ENCODE data around the gene ZNF385D. TPM values are rescaled to one million over a fixed set of nuclear protein-coding genes. Genes with fewer than 3 reads are reported as not detected.

Gene ZNF385D
- polyA plus RNA-seq, 1 donor (not counting 4 experiments of a cell fraction or from before 2014, with no cell fraction given), result 0.46 TPM

DNA sequence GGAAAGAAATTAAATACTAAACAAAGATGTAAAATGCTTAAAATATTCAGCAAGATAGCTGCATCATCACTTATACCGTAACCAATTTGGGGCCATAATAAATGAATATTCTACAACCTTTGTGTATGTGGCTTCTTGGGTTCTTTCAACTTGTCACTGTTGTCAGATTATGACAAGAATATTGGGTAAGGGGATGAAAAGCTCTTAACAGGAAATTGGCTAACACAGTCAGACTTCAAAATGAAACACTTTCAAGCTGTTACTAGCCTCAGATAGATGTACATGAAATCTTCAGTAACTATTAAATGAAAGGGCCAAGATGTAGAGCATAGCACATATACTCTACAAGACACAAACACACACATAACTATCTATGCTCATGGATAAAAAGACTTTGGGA is 38.7 kb upstream of the ZNF385D start:
- Histone ChIP-seq H3K9me3 (ENCODE audit: control insufficient read depth, low read depth, low read length) (no peaks in the 10 kb centered on the region), H2AFZ (ENCODE audit: control insufficient read depth, low read length) (no peak overlapping the region), H3K4me1 (ENCODE audit: control insufficient read depth, extremely low read depth, insufficient read depth, low read length) (no peaks in the 10 kb centered on the region), H3K27me3 (ENCODE audit: control insufficient read depth, extremely low read depth, insufficient read depth, low read length) (no peaks in the 10 kb centered on the region), H4K20me1 (ENCODE audit: control insufficient read depth, extremely low read depth, insufficient read depth, low read length) (no peaks in the 10 kb centered on the region), H3K36me3 (ENCODE audit: control insufficient read depth in 2 of 2, extremely low read depth in 1 of 2, insufficient read depth in 2 of 2, low read length in 2 of 2) (no peaks in the 10 kb centered on the region), H3K4me3 (ENCODE audit: control insufficient read depth in 2 of 3, extremely low read depth in 1 of 3, insufficient read depth in 2 of 3, low read depth in 1 of 3, low read length in 3 of 3) (no peak overlapping the region), H3K79me2 (ENCODE audit: control insufficient read depth, insufficient read depth, low read length) (no peaks in the 10 kb centered on the region), H3K9me1 (ENCODE audit: control insufficient read depth, extremely low read depth, insufficient read depth, low read length) (no peaks in the 10 kb centered on the region), H3K4me2 (ENCODE audit: control insufficient read depth, extremely low read depth, insufficient read depth, low read depth, low read length) (no peak overlapping the region), H3K27ac (ENCODE audit: control insufficient read depth, insufficient read depth, low read length) (no peak overlapping the region), H3K9ac (ENCODE audit: control insufficient read depth, extremely low read depth, insufficient read depth, low read length) (no peak overlapping the region)
- TF ChIP-seq, protein P1, sequence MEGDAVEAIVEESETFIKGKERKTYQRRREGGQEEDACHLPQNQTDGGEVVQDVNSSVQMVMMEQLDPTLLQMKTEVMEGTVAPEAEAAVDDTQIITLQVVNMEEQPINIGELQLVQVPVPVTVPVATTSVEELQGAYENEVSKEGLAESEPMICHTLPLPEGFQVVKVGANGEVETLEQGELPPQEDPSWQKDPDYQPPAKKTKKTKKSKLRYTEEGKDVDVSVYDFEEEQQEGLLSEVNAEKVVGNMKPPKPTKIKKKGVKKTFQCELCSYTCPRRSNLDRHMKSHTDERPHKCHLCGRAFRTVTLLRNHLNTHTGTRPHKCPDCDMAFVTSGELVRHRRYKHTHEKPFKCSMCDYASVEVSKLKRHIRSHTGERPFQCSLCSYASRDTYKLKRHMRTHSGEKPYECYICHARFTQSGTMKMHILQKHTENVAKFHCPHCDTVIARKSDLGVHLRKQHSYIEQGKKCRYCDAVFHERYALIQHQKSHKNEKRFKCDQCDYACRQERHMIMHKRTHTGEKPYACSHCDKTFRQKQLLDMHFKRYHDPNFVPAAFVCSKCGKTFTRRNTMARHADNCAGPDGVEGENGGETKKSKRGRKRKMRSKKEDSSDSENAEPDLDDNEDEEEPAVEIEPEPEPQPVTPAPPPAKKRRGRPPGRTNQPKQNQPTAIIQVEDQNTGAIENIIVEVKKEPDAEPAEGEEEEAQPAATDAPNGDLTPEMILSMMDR (optimal IDR thresholded peaks at IDR 0.05 in 1 of 3, IDR thresholded peaks at IDR 0.05 in 1 of 3, conservative IDR thresholded peaks at IDR 0.05 in 1 of 3; ENCODE audit: extremely low read depth in 1 of 3, insufficient read depth in 2 of 3, low read length in 3 of 3), result no peak
- TF ChIP-seq EZH2 (IDR thresholded peaks at IDR 0.05; ENCODE audit: low read length), result no peak
- dilution Hi-C loops (cut with MboI; ENCODE audit: extremely low pct_ligation_motif_present, low sequenced_read_pairs), result no loop called here
- no peak for FAIRE-seq
- no peak for DNase-seq (ENCODE audit: low read depth, low spot score)

DNA sequence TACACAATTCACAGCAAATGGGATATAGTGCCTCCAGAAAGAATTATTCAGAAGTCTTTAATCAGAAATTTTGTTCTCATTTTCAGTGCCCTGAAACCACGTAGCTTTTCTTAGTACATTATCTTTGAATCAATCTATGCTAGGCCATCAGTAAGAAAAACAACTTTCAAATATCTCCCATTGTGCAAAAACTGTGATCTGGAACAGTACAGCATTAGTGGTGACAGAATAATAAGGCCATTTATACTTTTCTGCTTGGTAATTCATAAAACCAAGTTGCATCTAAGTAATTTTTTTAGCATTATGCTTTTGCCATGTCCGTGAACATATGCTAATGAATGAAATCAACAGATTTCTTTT is 35.4 kb upstream of the ZNF385D start:
- Histone ChIP-seq H4K20me1 (ENCODE audit: control insufficient read depth, extremely low read depth, insufficient read depth, low read length) (no peaks in the 10 kb centered on the region), H3K9me3 (ENCODE audit: control insufficient read depth, low read depth, low read length) (no peaks in the 10 kb centered on the region), H2AFZ (ENCODE audit: control insufficient read depth, low read length) (no peak overlapping the region), H3K4me1 (ENCODE audit: control insufficient read depth, extremely low read depth, insufficient read depth, low read length) (no peaks in the 10 kb centered on the region), H3K79me2 (ENCODE audit: control insufficient read depth, insufficient read depth, low read length) (no peaks in the 10 kb centered on the region), H3K9ac (ENCODE audit: control insufficient read depth, extremely low read depth, insufficient read depth, low read length) (no peak overlapping the region), H3K27me3 (ENCODE audit: control insufficient read depth, extremely low read depth, insufficient read depth, low read length) (no peaks in the 10 kb centered on the region), H3K36me3 (ENCODE audit: control insufficient read depth in 2 of 2, extremely low read depth in 1 of 2, insufficient read depth in 2 of 2, low read length in 2 of 2) (no peaks in the 10 kb centered on the region), H3K4me2 (ENCODE audit: control insufficient read depth, extremely low read depth, insufficient read depth, low read depth, low read length) (no peak overlapping the region), H3K9me1 (ENCODE audit: control insufficient read depth, extremely low read depth, insufficient read depth, low read length) (no peaks in the 10 kb centered on the region), H3K27ac (ENCODE audit: control insufficient read depth, insufficient read depth, low read length) (no peak overlapping the region), H3K4me3 (ENCODE audit: control insufficient read depth in 2 of 3, extremely low read depth in 1 of 3, insufficient read depth in 2 of 3, low read depth in 1 of 3, low read length in 3 of 3) (no peak overlapping the region)
- dilution Hi-C loops (cut with MboI; ENCODE audit: extremely low pct_ligation_motif_present, low sequenced_read_pairs), result no loop called here
- TF ChIP-seq, protein P1 (optimal IDR thresholded peaks at IDR 0.05 in 1 of 3, IDR thresholded peaks at IDR 0.05 in 1 of 3, conservative IDR thresholded peaks at IDR 0.05 in 1 of 3; ENCODE audit: extremely low read depth in 1 of 3, insufficient read depth in 2 of 3, low read length in 3 of 3), result no peak
- no peak for TF ChIP-seq EZH2 (IDR thresholded peaks at IDR 0.05; ENCODE audit: low read length)
- DNase-seq (ENCODE audit: low read depth, low spot score) (no peak), FAIRE-seq (no peak)

Data from keratinocyte (primary cell).